Suprapubic skin (tissue), 4 donors: ENCODE data around the gene ADCYAP1.

Experiments
- CTCF ChIP-seq, 2 donors: fragments of 200-600 bp in 1 of 2; fragments of 450-650 bp in 1 of 2; sonication (generic) in 1 of 2; IDR thresholded peaks; one replicate each; pipeline ENCODE4 v1.5.1; 2016 to 2019; ENCODE audit warnings: antibody characterized with exemption in 2 of 2, mild to moderate bottlenecking in 1 of 2, moderate library complexity in 1 of 2
- EP300 ChIP-seq: sonication (generic); formaldehyde crosslinking; IDR thresholded peaks from one replicate; pipeline ENCODE4 v1.6.1; 2017; ENCODE audit warnings: antibody characterized with exemption
- POLR2A ChIP-seq, 2 donors: fragments of 450-650 bp; IDR thresholded peaks; one replicate each; pipeline ENCODE4 v1.6.1; 2017; ENCODE audit warnings: antibody characterized with exemption in 2 of 2, mild to moderate bottlenecking in 2 of 2, moderate library complexity in 2 of 2
- POLR2AphosphoS5 ChIP-seq, 3 donors: sonication (generic); formaldehyde crosslinking; IDR thresholded peaks; one replicate each; pipeline ENCODE4 v1.6.1; 2017; ENCODE audit warnings: antibody characterized with exemption in 3 of 3

- no peak for TF ChIP-seq CTCF (IDR thresholded peaks at IDR 0.05)
- TF ChIP-seq POLR2A (IDR thresholded peaks at IDR 0.05): no peak
- no peak for TF ChIP-seq POLR2AphosphoS5 (IDR thresholded peaks at IDR 0.05)
- TF ChIP-seq EP300: no peak
Observed at GRCh38 chr18:941331-941730, 36.7 kb downstream of the ADCYAP1 start.
